ENCODE measurements around the gene NSFL1C.

NSFL1C gene

GRCh38 chr20:1424336-1424735 lies 42.3 kb downstream of the NSFL1C start:
- FAIRE-seq = no peak
- no peak for TF ChIP-seq CTCF (IDR thresholded peaks at IDR 0.05; ENCODE audit: insufficient read depth, missing control alignments)

DNA sequence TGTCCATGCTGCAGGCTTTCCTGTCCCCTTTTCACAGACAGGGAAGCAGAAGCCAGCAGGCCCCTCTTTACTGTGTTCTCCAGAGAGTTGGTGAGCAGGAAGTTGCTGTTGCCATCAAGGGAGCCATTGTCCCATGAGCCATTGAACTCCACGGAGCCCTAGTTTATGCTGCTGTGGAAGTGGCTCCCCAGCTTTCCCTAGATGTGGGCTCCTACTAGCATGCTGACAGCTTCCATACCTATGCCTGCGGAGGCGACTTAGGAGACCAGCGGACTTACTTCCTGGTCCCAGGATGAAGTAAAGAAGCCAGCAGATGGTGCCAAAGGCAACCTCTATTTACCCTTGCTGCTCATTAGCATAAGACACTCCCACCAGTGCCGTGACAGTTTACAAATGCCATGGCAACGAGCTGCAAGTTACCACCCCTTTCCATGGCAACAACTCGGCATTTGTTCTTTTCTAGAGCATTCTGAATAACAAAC lies 43.0 kb downstream of the NSFL1C start:
- FAIRE-seq (no peak), DNase-seq (ENCODE audit: insufficient read length, low spot score) (no peak)
- peak; percentile 30 for TF ChIP-seq CTCF (IDR thresholded peaks at IDR 0.05; ENCODE audit: insufficient read depth, missing control alignments)

More at GRCh38 chr20:1424336-1424735, 42.3 kb downstream of the NSFL1C start:
- DNase-seq (ENCODE audit: insufficient read length, low spot score) = no peak

GRCh38 chr20:1423206-1423605 lies 43.4 kb downstream of the NSFL1C start:
- FAIRE-seq (no peak), DNase-seq (ENCODE audit: insufficient read length, low spot score) (no peak)
- TF ChIP-seq CTCF (IDR thresholded peaks at IDR 0.05; ENCODE audit: insufficient read depth, missing control alignments) = no peak

DNA sequence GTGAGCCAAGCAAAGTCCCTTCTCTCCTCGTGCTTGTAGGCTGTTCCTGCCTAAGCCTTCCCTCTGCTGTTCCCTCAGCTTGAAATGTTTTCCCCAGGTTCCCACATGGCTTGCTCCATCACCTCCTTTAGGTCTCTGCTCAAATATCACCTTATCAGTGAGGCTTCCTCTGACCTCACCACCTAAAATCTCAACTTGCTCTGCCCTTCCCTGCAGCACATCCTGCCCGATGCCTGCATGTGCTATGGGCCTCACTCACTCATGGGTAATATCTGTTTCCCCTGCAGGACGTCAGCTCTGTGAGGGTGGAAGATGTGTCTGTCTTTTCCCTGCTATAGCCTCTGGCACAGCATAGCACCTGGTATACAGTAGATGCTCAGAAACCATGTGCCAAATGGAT lies 43.9 kb downstream of the NSFL1C start:
- DNase-seq (ENCODE audit: insufficient read length, low spot score) = no peak
- no peak for FAIRE-seq
- no peak for TF ChIP-seq CTCF (IDR thresholded peaks at IDR 0.05; ENCODE audit: insufficient read depth, missing control alignments)

- DNase-seq (ENCODE audit: insufficient read length, low spot score) (no peak), FAIRE-seq (no peak)
- TF ChIP-seq CTCF (IDR thresholded peaks at IDR 0.05; ENCODE audit: insufficient read depth, missing control alignments) = no peak
These were observed 46.6 kb downstream of the NSFL1C start for GRCh38 chr20:1420066-1420465.

DNA sequence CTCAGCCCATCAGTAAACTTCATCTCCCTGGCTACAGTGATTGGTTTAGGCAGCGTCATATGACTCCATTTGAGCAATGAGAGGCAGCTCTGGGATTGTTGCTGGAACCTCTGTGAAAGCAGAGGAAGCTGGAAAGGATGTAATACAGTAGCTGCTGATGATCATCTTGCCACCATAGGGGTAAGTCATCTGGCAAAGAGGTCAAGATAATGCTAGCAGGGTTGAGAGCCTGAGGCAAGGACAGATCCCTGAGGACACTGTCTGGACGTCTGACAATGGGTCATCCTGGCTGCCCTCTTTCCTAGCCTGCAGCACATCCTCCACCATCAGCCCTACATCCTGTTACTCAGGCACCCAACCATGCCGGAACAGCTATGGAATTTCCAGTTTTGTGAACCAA lies 48.3 kb downstream of the NSFL1C start:
- no peak for TF ChIP-seq CTCF (IDR thresholded peaks at IDR 0.05; ENCODE audit: insufficient read depth, missing control alignments)
- no peak for FAIRE-seq
- DNase-seq (ENCODE audit: insufficient read length, low spot score) = no peak

DNA sequence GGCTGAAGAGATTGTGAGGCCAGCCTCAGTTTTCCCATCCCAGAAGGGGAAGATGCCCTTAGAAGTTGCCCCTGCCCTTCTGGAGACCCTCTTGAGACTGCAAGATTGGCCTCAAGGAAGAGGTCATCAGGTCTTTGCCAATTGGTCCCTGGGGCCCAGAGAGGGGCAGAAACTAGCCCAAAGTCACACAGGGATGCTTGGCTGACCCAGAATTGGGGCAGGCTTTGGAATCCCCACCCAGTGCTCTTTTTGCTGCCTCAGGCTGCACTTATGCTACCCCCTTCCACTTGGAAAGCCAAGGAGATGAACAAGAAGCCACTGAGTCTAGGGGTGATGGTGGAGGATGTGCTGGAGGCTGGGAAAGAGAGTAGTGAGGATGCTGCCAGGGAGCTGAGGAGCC lies 48.9 kb downstream of the NSFL1C start:
- FAIRE-seq = no peak

More for the DNA sequence above, 48.9 kb downstream of the NSFL1C start:
- no peak for TF ChIP-seq CTCF (IDR thresholded peaks at IDR 0.05; ENCODE audit: insufficient read depth, missing control alignments)
- no peak for DNase-seq (ENCODE audit: insufficient read length, low spot score)
